ENCODE data around the gene BCAS3.

DNA sequence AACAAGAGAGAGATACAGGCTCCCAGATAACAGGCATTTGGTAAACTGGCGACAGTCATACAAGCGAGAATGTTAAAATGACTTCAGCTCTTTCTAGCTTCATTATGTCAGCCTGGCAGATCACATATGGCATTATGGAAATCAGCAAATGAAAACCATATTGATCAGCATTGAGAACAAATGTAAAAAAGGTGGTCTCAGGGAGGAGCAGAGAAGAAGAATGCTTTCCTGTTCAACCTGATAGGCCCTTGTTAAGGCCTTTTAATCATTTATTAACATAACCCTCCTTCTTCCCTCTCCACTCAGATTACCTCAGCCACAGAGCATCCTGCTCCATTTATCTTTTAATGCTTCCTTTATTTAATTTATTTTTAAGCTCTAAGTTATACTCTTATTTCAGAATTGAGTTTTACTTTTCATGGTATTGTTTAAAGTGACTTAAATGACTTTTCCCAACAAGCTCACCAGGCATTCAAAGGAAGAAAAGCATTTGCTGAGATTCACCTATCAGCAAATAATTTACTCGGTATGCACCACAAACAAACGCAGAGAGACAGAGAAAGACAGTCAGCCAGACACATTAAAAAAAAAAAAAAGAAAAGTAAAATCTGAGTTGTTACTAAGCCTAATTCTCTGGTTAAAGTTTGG lies 478.1 kb downstream of the BCAS3 start:
- no peak for TF ChIP-seq POLR2AphosphoS5 (IDR thresholded peaks at IDR 0.05; ENCODE audit: low read depth, low read length)
- TF ChIP-seq POLR2A (IDR thresholded peaks at IDR 0.05; ENCODE audit: low read depth, low read length), result no peak
- no peak for TF ChIP-seq TAF1 (IDR thresholded peaks at IDR 0.05; ENCODE audit: low read depth, low read length)
